ENCODE data around the gene TREX2. TPM values are rescaled to one million over a fixed set of nuclear protein-coding genes. Genes with fewer than 3 reads are reported as not detected.

Gene TREX2
- total and polyA plus RNA-seq, 2 of the 4 experiments (the other 2 are of a cell fraction) = 0.36 to 0.84 TPM

GRCh38 chrX:153440556-153441135 is 5.2 kb downstream of the TREX2 start:
- no peaks in the 10 kb centered on the region for H3K36me3 ChIP-seq (ENCODE audit: control insufficient read depth, insufficient read depth, low read length)
- DNase-seq = no peak
- H4K91ac ChIP-seq (ENCODE audit: insufficient read depth, low read depth, low read length) = no peak overlapping the region
- H3K79me1 ChIP-seq (ENCODE audit: low read depth in 1 of 2, low read length in 2 of 2) = no peaks in the 10 kb centered on the region
- no peaks in the 10 kb centered on the region for H4K20me1 ChIP-seq (ENCODE audit: insufficient read depth, low read length)
- no peak for ATAC-seq (ENCODE audit: low read depth)
- no peak for TF ChIP-seq BHLHE40 (IDR thresholded peaks at IDR 0.05; ENCODE audit: low read depth, low read length)
- TF ChIP-seq CEBPB (IDR thresholded peaks at IDR 0.05; ENCODE audit: low read depth, low read length) = no peak
- TF ChIP-seq POLR2A (IDR thresholded peaks at IDR 0.05; ENCODE audit: low read depth, low read length) = no peak
- TF ChIP-seq MXI1 (IDR thresholded peaks at IDR 0.05; ENCODE audit: borderline replicate concordance, low read depth, low read length) = no peak
- no peak for TF ChIP-seq NFE2L2 (IDR thresholded peaks at IDR 0.05; ENCODE audit: low read depth, low read length)
- TF ChIP-seq ELK1 (IDR thresholded peaks at IDR 0.05; ENCODE audit: borderline replicate concordance, low read depth, low read length) = no peak
- no peak for TF ChIP-seq RAD21 (IDR thresholded peaks at IDR 0.05; ENCODE audit: low read length)
- no peak for TF ChIP-seq MAFK (IDR thresholded peaks at IDR 0.05; ENCODE audit: low read depth, low read length)
- no peak for TF ChIP-seq RCOR1 (IDR thresholded peaks at IDR 0.05; ENCODE audit: insufficient replicate concordance, low read length)
- no peak for TF ChIP-seq USF2 (IDR thresholded peaks at IDR 0.05; ENCODE audit: low read depth, low read length)
- TF ChIP-seq FOS (IDR thresholded peaks at IDR 0.05; ENCODE audit: low read depth, low read length) = no peak
- no peak for TF ChIP-seq MAZ (IDR thresholded peaks at IDR 0.05; ENCODE audit: borderline replicate concordance, low read depth, low read length)
- 57% methylated on average over 2 of the region's 13 CpGs; no CpG with 5 or more reads in 1 of the 2 experiments for WGBS, 2 experiments (ENCODE audit: extremely low coverage in 2 of 2, insufficient read length in 1 of 2)
- no peak overlapping the region for H2BK120ac ChIP-seq (ENCODE audit: low read depth, low read length)
- H3K27me3 ChIP-seq (ENCODE audit: control insufficient read depth, insufficient read depth, low read length) = peaks cover 6% of the 10 kb centered on the region
- no peak overlapping the region for H2BK20ac ChIP-seq (ENCODE audit: low read depth, low read length)
- H2BK15ac ChIP-seq (ENCODE audit: low read depth, low read length) = no peak overlapping the region
- in situ Hi-C loops (cut with MboI; ENCODE audit: low sequenced_read_pairs) (no loop called here), intact Hi-C loops (cut with micrococcal nuclease) (no loop called here), dilution Hi-C loops (cut with HindIII; ENCODE audit: low sequenced_read_pairs, unreplicated experiment) (no loop called here)
- no peak overlapping the region for H2AK5ac ChIP-seq (ENCODE audit: low read depth, low read length)
- H2AFZ ChIP-seq (replicated peaks; ENCODE audit: low read length, poor library complexity) = no peak overlapping the region
- no peak overlapping the region for H3K9ac ChIP-seq (ENCODE audit: low read depth, low read length)
- no TSS peak for BruUV-seq (replicated peaks)
- no peak overlapping the region for H3K27ac ChIP-seq (ENCODE audit: insufficient read depth, low read length)
- peaks cover 6% of the 10 kb centered on the region for H3K9me3 ChIP-seq (ENCODE audit: control insufficient read depth, insufficient read depth, low read length)
- H3K4ac ChIP-seq (ENCODE audit: low read depth, low read length) = no peak overlapping the region
- no peak overlapping the region for H3K56ac ChIP-seq (ENCODE audit: extremely low read depth, insufficient read depth, low read length)
- H3K18ac ChIP-seq (ENCODE audit: low read depth, low read length) = no peak overlapping the region
- no peak overlapping the region for H4K5ac ChIP-seq (ENCODE audit: low read depth, low read length)
- no peak overlapping the region for H3K23ac ChIP-seq (ENCODE audit: low read depth, low read length)
- ChIA-PET CTCF (no interaction called here), POLR2A (ENCODE audit: unreplicated experiment) (no interaction called here)
- H3K14ac ChIP-seq (replicated peaks; ENCODE audit: low read depth, low read length) = no peak overlapping the region
- H2AK9ac ChIP-seq (replicated peaks; ENCODE audit: low read depth, low read length, poor library complexity) = no peak overlapping the region
- H2BK5ac ChIP-seq (ENCODE audit: low read depth, low read length, poor library complexity, severe bottlenecking) = no peak overlapping the region
- H3K4me2 ChIP-seq (ENCODE audit: low read depth, low read length) = no peak overlapping the region
- no peak overlapping the region for H3K4me3 ChIP-seq (ENCODE audit: insufficient read depth, low read depth, low read length)
- no peak overlapping the region for H4K8ac ChIP-seq (ENCODE audit: low read depth in 2 of 2, low read length in 2 of 2)
- H3K4me1 ChIP-seq (ENCODE audit: control insufficient read depth, insufficient read depth, low read length) = no peaks in the 10 kb centered on the region
- H3K9me1 ChIP-seq (ENCODE audit: insufficient read depth, low read length) = no peaks in the 10 kb centered on the region

All from IMR-90 (cell line).